MM.1S (cell line): Measurements from ENCODE around the gene TASP1.

Source experiments
- EZH2 ChIP-seq: fragments of 300-600 bp; sonication (generic); optimal IDR thresholded peaks from 2 replicates; pipeline ENCODE3; 2017; ENCODE audit warnings: low read depth, mild to moderate bottlenecking, antibody characterized with exemption, low read length, mixed read lengths
- TF ChIP-seq, protein P1 (sequence below): fragments of 300-600 bp; sonication (generic); IDR thresholded peaks from 2 replicates; pipeline ENCODE4 v1.5.1; 2016; ENCODE audit warnings: antibody characterized with exemption, low read length, mixed read lengths

DNA sequence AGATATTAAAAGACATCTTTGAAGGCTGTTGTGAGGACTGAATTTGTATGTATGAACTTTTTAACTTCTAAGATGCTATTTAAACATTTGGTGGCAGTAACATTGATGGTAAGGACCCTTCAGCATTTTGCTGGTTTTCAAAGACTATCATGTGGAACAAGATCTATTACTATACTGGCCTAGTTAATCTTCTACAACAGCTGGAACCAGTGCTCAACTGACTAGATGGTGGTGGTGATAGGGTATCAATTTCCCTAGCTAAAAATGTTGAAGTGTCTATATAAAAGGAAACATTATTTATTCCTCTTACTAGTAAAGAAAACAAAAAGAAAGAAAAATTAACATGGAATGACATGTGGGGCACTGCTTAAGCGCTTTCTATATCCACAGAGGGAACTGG lies 195.7 kb downstream of the TASP1 start:
- TF ChIP-seq, protein P1, sequence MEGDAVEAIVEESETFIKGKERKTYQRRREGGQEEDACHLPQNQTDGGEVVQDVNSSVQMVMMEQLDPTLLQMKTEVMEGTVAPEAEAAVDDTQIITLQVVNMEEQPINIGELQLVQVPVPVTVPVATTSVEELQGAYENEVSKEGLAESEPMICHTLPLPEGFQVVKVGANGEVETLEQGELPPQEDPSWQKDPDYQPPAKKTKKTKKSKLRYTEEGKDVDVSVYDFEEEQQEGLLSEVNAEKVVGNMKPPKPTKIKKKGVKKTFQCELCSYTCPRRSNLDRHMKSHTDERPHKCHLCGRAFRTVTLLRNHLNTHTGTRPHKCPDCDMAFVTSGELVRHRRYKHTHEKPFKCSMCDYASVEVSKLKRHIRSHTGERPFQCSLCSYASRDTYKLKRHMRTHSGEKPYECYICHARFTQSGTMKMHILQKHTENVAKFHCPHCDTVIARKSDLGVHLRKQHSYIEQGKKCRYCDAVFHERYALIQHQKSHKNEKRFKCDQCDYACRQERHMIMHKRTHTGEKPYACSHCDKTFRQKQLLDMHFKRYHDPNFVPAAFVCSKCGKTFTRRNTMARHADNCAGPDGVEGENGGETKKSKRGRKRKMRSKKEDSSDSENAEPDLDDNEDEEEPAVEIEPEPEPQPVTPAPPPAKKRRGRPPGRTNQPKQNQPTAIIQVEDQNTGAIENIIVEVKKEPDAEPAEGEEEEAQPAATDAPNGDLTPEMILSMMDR, result no peak
- no peak for TF ChIP-seq EZH2
